GM18909 (cell line): ENCODE data around the gene TP53TG3B.
"Not testable (repeated sequence)": the region's sequence is repeated elsewhere in the genome, so short reads cannot be mapped to it uniquely, and the experiment has no call there.

ENCODE experiments used
- ATAC-seq: cut with Tn5 transposase; IDR thresholded peaks from one replicate; pipeline ENCODE4 v1.9.1; 2021; ENCODE audit warnings: mild to moderate bottlenecking; ENCODE audit not compliant: unreplicated experiment, poor library complexity

TP53TG3B gene

GRCh38 chr16:33360541-33360940 is at the start of gene TP53TG3B:
Gene TP53TG3B, plus strand, starts transcription at chr16:33360841. Its CDS starts 68 bp downstream, at chr16:33360909.
- not testable (repeated sequence) for ATAC-seq

- not testable (repeated sequence) for ATAC-seq
Observed at GRCh38 chr16:33336226-33337012, 24.2 kb upstream of the TP53TG3B start.

GRCh38 chr16:33337627-33338542 is 22.8 kb upstream of the TP53TG3B start:
- ATAC-seq, result not testable (repeated sequence)

- ATAC-seq, result not testable (repeated sequence)
Observed at GRCh38 chr16:33338543-33338951, 22.1 kb upstream of the TP53TG3B start.

GRCh38 chr16:33339093-33340061 is 21.3 kb upstream of the TP53TG3B start:
- ATAC-seq, result not testable (repeated sequence)
